HL-60 (cell line): Measurements from ENCODE around the gene RNF133.

Experiments used
- DNase-seq, 2 experiments: peaks; one replicate each; pipeline ENCODE4 v3.0.0-alpha.2; 2010 to 2020; ENCODE audit warnings: low read depth in 1 of 2, low spot score in 1 of 2
- H3K27ac ChIP-seq: fragments of 250-450 bp; sonication (Bioruptor Pico); replicated peaks from 2 replicates; pipeline ENCODE4 v1.5.1; 2020; ENCODE audit warnings: mild to moderate bottlenecking, moderate library complexity
- H3K27me3 ChIP-seq: fragments of 250-450 bp; sonication (Bioruptor Pico); 2 replicates; pipeline ENCODE4 v1.5.1; 2021; ENCODE audit warnings: mild to moderate bottlenecking, moderate library complexity; ENCODE audit not compliant: insufficient read depth, poor library complexity, severe bottlenecking
- H3K4me3 ChIP-seq: replicated peaks from 2 replicates; pipeline ENCODE4 v1.5.1; 2011; ENCODE audit warnings: mild to moderate bottlenecking, control low read depth, low read length; ENCODE audit not compliant: insufficient read depth
- CTCF ChIP-seq: IDR thresholded peaks from one replicate; pipeline ENCODE4 v1.5.1; 2011; ENCODE audit warnings: low read length, control low read depth, inconsistent platforms; ENCODE audit not compliant: insufficient read depth
- GABPA ChIP-seq: IDR thresholded peaks from 2 replicates; pipeline ENCODE4 v1.6.1; 2012; ENCODE audit warnings: low read depth
- POLR2AphosphoS5 ChIP-seq: IDR thresholded peaks from 2 replicates; pipeline ENCODE4 v1.6.1; 2012; ENCODE audit warnings: low read depth
- REST ChIP-seq: IDR thresholded peaks from 2 replicates; pipeline ENCODE4 v1.6.1; 2012; ENCODE audit warnings: low read depth; ENCODE audit not compliant: insufficient replicate concordance
- SPI1 ChIP-seq: IDR thresholded peaks from 2 replicates; pipeline ENCODE4 v1.6.1; 2012; ENCODE audit warnings: low read depth, mild to moderate bottlenecking, borderline replicate concordance

Gene RNF133

GRCh38 chr7:122675011-122675410 lies 23.9 kb downstream of the RNF133 start:
- TF ChIP-seq POLR2AphosphoS5: no peak
- no peak for TF ChIP-seq SPI1
- TF ChIP-seq REST: no peak
- no peak for TF ChIP-seq CTCF
- no peak for TF ChIP-seq GABPA
- Histone ChIP-seq H3K27ac (no peak overlapping the region), H3K27me3 (no peaks in the 10 kb centered on the region), H3K4me3 (no peak overlapping the region)
- no peak for DNase-seq

GRCh38 chr7:122674502-122674901 lies 24.4 kb downstream of the RNF133 start:
- Histone ChIP-seq H3K27ac (no peak overlapping the region), H3K27me3 (no peaks in the 10 kb centered on the region), H3K4me3 (no peak overlapping the region)
- no peak for TF ChIP-seq GABPA
- no peak for DNase-seq

- DNase-seq: no peak
- Histone ChIP-seq H3K4me3 (no peak overlapping the region), H3K27me3 (no peaks in the 10 kb centered on the region), H3K27ac (no peak overlapping the region)
- TF ChIP-seq CTCF (no peak), GABPA (no peak), SPI1 (no peak), POLR2AphosphoS5 (no peak), REST (no peak)
These were observed 25.0 kb downstream of the RNF133 start for GRCh38 chr7:122673951-122674350.

GRCh38 chr7:122672536-122672935 lies 26.4 kb downstream of the RNF133 start:
- Histone ChIP-seq H3K4me3 (no peak overlapping the region), H3K27ac (no peak overlapping the region), H3K27me3 (no peaks in the 10 kb centered on the region)
- TF ChIP-seq SPI1 (no peak), CTCF (no peak), POLR2AphosphoS5 (no peak), REST (no peak), GABPA (no peak)
- no peak for DNase-seq
